PC-9 (cell line): Measurements from ENCODE around the gene RAB31.

Experiments
- EZH2 ChIP-seq: fragments of 200-600 bp; sonication (generic); IDR thresholded peaks from 2 replicates; pipeline ENCODE4 v1.8.0; 2017; ENCODE audit warnings: antibody characterized with exemption, low read depth
- TF ChIP-seq, protein P1 (sequence below): fragments of 200-600 bp; sonication (generic); conservative IDR thresholded peaks from 2 replicates; pipeline ENCODE4 v1.6.1; 2017; ENCODE audit warnings: mixed run types, antibody characterized with exemption, mild to moderate bottlenecking, moderate library complexity

DNA sequence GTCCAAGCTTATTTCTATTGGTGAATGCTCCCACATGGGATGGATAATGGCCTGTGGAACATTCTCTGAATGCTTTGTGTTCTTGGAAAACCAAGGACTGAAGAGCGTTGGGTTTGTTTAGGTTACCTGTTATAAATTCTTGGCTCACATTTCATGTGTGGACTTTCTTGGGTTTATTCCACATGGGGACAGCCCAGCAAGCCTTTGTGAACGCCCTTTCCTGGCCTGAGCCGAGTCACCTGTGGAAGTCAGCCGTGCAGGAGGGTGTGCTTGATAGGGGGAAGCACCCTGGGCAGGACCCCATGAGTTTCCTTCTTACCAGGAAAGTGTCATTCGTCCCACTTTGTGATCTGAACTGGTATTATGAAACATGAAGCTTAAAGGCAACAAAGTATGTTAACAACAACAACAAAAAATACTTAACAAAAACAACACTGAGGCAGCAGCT, 4.1 kb downstream of the RAB31 start:
- TF ChIP-seq, protein P1, sequence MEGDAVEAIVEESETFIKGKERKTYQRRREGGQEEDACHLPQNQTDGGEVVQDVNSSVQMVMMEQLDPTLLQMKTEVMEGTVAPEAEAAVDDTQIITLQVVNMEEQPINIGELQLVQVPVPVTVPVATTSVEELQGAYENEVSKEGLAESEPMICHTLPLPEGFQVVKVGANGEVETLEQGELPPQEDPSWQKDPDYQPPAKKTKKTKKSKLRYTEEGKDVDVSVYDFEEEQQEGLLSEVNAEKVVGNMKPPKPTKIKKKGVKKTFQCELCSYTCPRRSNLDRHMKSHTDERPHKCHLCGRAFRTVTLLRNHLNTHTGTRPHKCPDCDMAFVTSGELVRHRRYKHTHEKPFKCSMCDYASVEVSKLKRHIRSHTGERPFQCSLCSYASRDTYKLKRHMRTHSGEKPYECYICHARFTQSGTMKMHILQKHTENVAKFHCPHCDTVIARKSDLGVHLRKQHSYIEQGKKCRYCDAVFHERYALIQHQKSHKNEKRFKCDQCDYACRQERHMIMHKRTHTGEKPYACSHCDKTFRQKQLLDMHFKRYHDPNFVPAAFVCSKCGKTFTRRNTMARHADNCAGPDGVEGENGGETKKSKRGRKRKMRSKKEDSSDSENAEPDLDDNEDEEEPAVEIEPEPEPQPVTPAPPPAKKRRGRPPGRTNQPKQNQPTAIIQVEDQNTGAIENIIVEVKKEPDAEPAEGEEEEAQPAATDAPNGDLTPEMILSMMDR: no peak
- no peak for TF ChIP-seq EZH2
